MCF 10A (cell line): ENCODE data around the gene PYCARD. TPM values are rescaled to one million over a fixed set of nuclear protein-coding genes. Genes with fewer than 3 reads are reported as not detected.

Experiments
- BruUV-seq: library from RNA; stranded (reverse); fragments of 400-500 nt; replicated peaks from 2 replicates; lab custom pipeline; 2021; lab: Mats Ljungman, UMichigan
- CTCF ChIA-PET: fragments of 300-600 bp; sonication (Branson Sonifier 250); formaldehyde crosslinking; extraction: SDS; loops from one replicate; lab custom pipeline; 2021; ENCODE audit warnings: antibody characterized with exemption, inconsistent platforms; lab: Yijun Ruan, JAX
- POLR2A ChIA-PET: fragments of 300-600, 350-650 bp; sonication (Branson Sonifier 250); formaldehyde crosslinking; extraction: SDS; loops from one replicate; lab custom pipeline; 2020; ENCODE audit warnings: antibody characterized with exemption, inconsistent platforms; lab: Yijun Ruan, JAX
- DNase-seq: peaks from one replicate; pipeline ENCODE4 v3.0.0-alpha.2; 2018; ENCODE audit not compliant: unreplicated experiment
- H3K27ac Mint-ChIP-seq: one replicate; pipeline ENCODE4 v1.8.0; 2022; ENCODE audit warnings: mild to moderate bottlenecking, low read depth, mixed read lengths; ENCODE audit not compliant: unreplicated experiment
- H3K27me3 Mint-ChIP-seq: one replicate; pipeline ENCODE4 v1.8.0; 2022; ENCODE audit warnings: mixed read lengths; ENCODE audit not compliant: insufficient read depth, unreplicated experiment
- H3K36me3 Mint-ChIP-seq: one replicate; pipeline ENCODE4 v1.8.0; 2022; ENCODE audit warnings: mild to moderate bottlenecking, moderate library complexity, mixed read lengths; ENCODE audit not compliant: insufficient read depth, unreplicated experiment
- H3K4me1 Mint-ChIP-seq: one replicate; pipeline ENCODE4 v1.8.0; 2022; ENCODE audit warnings: mixed read lengths; ENCODE audit not compliant: insufficient read depth, unreplicated experiment
- H3K4me3 Mint-ChIP-seq: one replicate; pipeline ENCODE4 v1.8.0; 2022; ENCODE audit warnings: mild to moderate bottlenecking, moderate library complexity, mixed read lengths; ENCODE audit not compliant: unreplicated experiment
- H3K9me3 Mint-ChIP-seq: one replicate; pipeline ENCODE4 v1.8.0; 2022; ENCODE audit warnings: mixed read lengths; ENCODE audit not compliant: unreplicated experiment
- intact Hi-C: fragments of 100-400 bp; cut with micrococcal nuclease; formaldehyde crosslinking; loops from 2 replicates; pipeline ENCODE4 v1.14.1; 2022
- total RNA-seq: library from RNA; stranded (reverse); gene quantifications from 2 replicates; pipeline ENCODE4 v1.2.3, GENCODE V29; 2022
- TF ChIP-seq, protein P1 (sequence below): fragments of 200-600 bp; IDR thresholded peaks from one replicate; pipeline ENCODE4 v1.8.0; 2022; ENCODE audit warnings: antibody characterized with exemption, mild to moderate bottlenecking; ENCODE audit not compliant: unreplicated experiment

PYCARD gene
- total RNA-seq, 1 experiment from 2014 or later: 0.47 TPM

DNA sequence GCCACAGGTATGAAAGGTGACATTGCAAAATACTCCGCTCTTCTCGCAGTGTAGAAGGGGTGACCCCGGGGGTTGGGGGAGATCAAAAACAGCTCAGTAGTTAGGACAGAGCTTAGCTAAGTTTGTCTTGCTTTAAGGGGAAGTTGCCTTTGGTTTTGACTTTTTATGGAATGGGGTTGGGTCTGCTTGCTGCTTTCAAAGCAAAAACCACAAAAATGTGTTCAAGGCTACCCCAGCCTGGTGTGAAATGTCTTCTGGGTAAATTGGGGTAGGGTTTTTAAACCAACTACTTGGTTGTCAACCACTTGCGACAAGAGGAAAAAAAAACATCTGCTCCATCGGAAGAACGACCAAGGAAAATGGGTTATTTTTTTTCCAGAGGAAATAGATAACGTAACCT lies 16.4 kb downstream of the PYCARD start:
- Mint-ChIP-seq H3K4me3 (no peak overlapping the region), H3K9me3 (no peaks in the 10 kb centered on the region), H3K36me3 (peaks cover 96% of the 10 kb centered on the region), H3K4me1 (peaks cover 26% of the 10 kb centered on the region), H3K27ac (no peak overlapping the region), H3K27me3 (no peaks in the 10 kb centered on the region)
- POLR2A ChIA-PET: interaction anchor here (1.4 kb wide), 1 partner anchor 10 kb away, joined by 5 read pairs; no protein-coding TSS in a partner anchor
- no TSS peak for BruUV-seq
- CTCF ChIA-PET: interaction anchor here (0.6 to 0.7 kb wide), 2 partner anchors 87 to 98 kb away, joined by 3 read pairs; no protein-coding TSS in a partner anchor
- intact Hi-C loops: loop anchor here (10.0 kb wide), 1 partner anchor 509 kb away; no protein-coding TSS in a partner anchor
- no peak for DNase-seq
- TF ChIP-seq, protein P1, sequence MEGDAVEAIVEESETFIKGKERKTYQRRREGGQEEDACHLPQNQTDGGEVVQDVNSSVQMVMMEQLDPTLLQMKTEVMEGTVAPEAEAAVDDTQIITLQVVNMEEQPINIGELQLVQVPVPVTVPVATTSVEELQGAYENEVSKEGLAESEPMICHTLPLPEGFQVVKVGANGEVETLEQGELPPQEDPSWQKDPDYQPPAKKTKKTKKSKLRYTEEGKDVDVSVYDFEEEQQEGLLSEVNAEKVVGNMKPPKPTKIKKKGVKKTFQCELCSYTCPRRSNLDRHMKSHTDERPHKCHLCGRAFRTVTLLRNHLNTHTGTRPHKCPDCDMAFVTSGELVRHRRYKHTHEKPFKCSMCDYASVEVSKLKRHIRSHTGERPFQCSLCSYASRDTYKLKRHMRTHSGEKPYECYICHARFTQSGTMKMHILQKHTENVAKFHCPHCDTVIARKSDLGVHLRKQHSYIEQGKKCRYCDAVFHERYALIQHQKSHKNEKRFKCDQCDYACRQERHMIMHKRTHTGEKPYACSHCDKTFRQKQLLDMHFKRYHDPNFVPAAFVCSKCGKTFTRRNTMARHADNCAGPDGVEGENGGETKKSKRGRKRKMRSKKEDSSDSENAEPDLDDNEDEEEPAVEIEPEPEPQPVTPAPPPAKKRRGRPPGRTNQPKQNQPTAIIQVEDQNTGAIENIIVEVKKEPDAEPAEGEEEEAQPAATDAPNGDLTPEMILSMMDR: no peak

DNA sequence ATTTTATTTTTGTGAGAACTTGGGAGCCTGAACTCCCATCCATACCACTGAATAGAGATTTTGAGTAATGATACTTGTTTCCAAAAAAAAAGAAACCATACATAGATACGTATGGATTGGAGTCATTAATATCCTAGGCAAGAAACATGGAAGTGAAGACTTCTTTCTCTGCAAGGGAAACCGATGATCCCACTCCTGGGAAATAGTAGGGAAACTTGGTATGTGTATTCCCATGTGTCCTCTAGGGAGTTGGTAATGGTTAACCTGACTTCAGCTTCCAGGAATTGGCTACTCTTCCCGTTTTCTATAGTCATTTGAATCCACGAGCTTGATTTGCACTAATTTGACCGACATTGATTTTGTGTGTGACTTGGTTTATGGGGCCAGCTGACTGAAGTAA lies 17.2 kb downstream of the PYCARD start:
- H3K4me1 Mint-ChIP-seq: peaks cover 26% of the 10 kb centered on the region
- DNase-seq: no peak
- H3K9me3 Mint-ChIP-seq: no peaks in the 10 kb centered on the region
- H3K27ac Mint-ChIP-seq: no peak overlapping the region
- peaks cover 96% of the 10 kb centered on the region for H3K36me3 Mint-ChIP-seq
- intact Hi-C loops: loop anchor here (10.0 kb wide), 1 partner anchor 509 kb away; no protein-coding TSS in a partner anchor
- ChIA-PET CTCF (no interaction called here), POLR2A (interaction anchor here (0.7 to 1.4 kb wide), 2 partner anchors 11 to 122 kb away, joined by 3 to 5 read pairs; no protein-coding TSS in a partner anchor)
- no TSS peak for BruUV-seq
- H3K4me3 Mint-ChIP-seq: no peak overlapping the region
- no peaks in the 10 kb centered on the region for H3K27me3 Mint-ChIP-seq
- TF ChIP-seq, protein P1: no peak

DNA sequence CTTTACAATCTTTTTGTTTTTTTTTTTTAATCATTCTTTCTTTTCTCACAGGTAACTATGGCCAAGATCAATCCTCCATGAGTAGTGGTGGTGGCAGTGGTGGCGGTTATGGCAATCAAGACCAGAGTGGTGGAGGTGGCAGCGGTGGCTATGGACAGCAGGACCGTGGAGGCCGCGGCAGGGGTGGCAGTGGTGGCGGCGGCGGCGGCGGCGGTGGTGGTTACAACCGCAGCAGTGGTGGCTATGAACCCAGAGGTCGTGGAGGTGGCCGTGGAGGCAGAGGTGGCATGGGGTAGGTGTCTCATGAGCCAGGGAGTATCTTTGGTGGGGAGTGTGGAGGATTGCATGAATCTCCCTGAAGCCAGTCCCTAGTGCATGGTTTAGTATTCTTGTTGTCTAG lies 17.7 kb downstream of the PYCARD start:
- H3K27me3 Mint-ChIP-seq: no peaks in the 10 kb centered on the region
- ChIA-PET POLR2A (interaction anchor here (0.7 to 2.0 kb wide), 2 partner anchors 13 to 121 kb away, joined by 3 to 5 read pairs; no protein-coding TSS in a partner anchor), CTCF (interaction anchor here (0.7 to 1.8 kb wide), 2 partner anchors 8 to 75 kb away, joined by 3 to 4 read pairs; no protein-coding TSS in a partner anchor)
- no peak overlapping the region for H3K4me3 Mint-ChIP-seq
- BruUV-seq: no TSS peak
- intact Hi-C loops: loop anchor here (5.0 to 10.0 kb wide), 3 partner anchors 68 to 510 kb away; partner anchors contain the start of genes KAT8 and ZNF843
- DNase-seq: no peak
- H3K27ac Mint-ChIP-seq: no peak overlapping the region
- H3K9me3 Mint-ChIP-seq: no peaks in the 10 kb centered on the region
- H3K36me3 Mint-ChIP-seq: peaks cover 96% of the 10 kb centered on the region
- TF ChIP-seq, protein P1: no peak
- H3K4me1 Mint-ChIP-seq: peaks cover 26% of the 10 kb centered on the region
